Smooth muscle cell of the brain vasculature (primary cell): ENCODE measurements around the gene KRI1.

Source experiments
- DNase-seq: peaks from one replicate; pipeline ENCODE4 v3.0.0-alpha.2; 2012; ENCODE audit warnings: low read depth, low spot score

Gene KRI1

DNA sequence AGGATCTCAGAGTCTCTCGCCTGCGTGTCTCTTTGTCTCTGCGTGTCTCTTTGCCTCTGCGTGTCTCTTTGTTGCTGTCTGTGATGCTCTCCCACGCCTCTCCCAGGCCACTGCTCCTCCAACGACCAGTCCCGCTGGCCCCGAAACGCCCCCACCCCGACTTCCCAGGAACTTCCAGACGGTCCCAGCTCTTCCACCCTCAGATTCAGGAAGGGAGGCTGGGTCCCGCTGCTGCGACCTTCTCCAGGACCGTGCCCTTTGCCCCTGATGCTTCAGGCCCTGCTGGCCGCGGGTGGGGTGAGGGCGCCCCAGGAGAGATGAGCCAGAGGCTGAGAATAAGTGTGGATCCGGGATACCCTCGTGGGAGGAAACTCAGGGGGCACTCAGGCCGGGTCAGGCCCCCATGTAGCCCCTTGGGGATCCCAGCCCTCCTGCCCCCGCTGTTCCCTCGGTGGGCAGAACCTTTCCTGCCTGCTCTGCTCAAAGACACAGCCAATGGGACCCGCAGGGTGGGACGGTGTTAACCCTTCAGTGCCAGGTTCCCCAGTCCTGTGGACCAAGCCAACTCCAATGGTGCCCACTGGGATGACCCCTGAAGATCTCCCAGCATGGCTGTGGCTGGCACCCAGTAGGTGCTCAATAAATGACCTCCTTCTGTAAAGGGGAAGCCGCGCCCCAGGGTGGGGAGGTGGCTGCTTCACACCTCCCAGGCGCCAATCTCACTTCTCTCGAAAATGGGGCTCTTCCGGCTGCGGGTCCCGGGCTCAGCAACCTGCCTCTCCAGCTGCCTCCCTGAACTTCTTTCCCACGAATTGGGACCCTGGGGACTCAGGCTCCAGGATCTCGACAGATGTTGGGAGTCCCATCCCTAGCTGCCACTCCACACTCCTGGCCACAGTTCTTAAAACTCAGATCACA is 47.1 kb downstream of the KRI1 start:
- no peak for DNase-seq

DNA sequence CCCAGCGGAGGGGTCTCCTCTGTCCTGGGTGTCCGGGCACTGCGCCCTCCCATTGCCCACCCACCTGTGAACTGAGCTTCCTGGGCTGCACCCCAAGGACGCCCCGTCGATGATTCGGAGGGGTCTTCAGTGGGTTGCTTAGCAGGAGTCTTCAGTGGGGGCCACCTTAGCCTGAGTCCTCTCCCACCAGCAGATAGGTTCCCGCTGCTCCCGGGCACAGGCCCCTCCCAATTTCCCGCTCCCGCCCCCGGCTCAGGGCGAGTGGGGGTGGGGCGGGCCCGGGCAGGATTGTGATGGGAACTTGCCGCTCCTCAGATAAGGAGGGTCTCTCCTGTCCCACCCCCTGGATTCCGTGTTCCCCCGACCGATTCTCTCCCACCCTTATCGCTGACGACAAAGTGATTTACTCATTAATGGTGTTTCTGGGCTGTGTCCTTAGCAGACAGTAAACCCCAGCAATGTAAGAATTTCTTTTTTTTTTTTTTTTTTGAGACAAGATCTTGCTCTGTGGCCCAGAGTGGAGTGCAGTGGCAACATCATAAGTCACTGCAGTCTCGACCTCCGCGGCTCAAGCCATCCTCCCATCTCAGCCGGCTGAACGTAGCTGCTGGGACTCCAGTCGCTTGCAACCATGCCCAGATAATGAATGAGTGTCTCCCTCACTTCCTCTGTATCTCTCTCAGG is 47.9 kb downstream of the KRI1 start:
- no peak for DNase-seq

DNA sequence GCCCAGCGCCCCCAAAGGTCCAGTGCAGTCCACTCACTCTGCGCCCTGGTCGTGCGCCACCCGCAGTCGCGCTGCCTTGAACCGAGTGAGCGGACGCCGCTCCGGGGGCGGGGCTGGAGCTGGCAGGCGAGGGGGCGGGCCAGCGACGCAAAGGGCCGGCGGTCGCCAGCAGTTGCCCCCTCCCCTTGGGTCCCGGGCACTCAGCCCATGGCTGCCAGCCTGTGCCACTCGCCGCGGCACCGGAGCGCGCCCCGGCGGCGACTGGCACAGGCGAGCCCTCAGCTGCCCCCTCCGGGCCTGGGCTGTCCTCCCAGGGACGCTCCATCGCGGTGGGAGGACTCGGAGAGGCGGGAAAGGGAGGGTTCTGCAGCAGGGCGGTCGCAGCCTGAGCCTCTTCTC is 48.5 kb downstream of the KRI1 start, which contains the start of gene S1PR5:
TSS of gene S1PR5 (minus strand) at position 87 of the 399 bp plus-strand sequence. CDS start 2,436 bp downstream, outside the sequence.
- no peak for DNase-seq

GRCh38 chr19:10516671-10517286 is 49.0 kb downstream of the KRI1 start:
- DNase-seq = no peak

- no peak for DNase-seq
Observed at GRCh38 chr19:10516064-10516385, 49.8 kb downstream of the KRI1 start.

DNA sequence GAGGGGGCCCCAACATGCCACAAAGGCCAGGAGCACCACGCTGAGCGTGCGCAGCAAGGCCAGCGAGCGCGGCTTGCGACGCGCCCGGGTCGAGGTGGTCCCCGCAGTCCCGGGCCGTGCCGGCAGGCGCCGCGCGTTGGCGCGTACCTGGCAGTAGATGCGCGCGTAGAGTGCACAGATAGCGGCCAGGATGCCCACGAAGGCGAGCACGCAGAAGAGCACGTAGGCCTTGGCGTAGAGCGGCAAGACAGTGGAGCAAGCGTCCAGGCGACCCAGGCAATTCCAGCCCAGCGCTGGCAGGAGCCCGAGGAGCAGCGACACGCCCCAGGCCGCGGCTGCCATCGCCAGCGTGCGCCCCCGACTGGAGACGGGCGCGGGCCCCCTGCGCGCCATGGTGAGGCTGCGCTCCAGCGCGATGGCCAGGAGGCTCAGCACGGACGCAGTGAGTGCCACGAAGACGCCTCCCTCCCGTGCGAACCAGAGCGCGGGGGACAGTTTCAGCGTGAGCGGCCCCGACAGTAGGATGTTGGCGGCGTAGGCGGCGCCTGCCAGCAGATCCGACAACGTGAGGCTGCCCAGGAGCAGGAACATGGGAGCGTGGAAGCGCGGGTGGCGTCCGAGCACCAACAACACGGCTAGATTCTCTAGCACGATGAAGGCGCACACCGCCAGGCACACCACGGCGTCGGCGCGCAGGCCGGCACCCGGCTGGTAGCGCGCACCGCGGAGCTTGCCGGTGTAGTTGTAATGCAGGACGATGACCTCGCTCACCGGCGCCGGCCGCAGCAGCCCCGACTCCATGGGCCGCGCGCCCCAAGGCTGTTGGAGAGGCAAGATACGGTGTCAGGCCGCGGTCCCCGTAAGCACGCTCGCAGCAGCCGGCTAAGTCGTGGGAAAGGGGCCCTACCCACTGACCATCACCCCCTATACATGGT is 51.3 kb downstream of the KRI1 start:
- no peak for DNase-seq

- DNase-seq = no peak
Observed at GRCh38 chr19:10513223-10513622, 52.6 kb downstream of the KRI1 start.

GRCh38 chr19:10510301-10510802 is 55.5 kb downstream of the KRI1 start:
- no peak for DNase-seq

DNA sequence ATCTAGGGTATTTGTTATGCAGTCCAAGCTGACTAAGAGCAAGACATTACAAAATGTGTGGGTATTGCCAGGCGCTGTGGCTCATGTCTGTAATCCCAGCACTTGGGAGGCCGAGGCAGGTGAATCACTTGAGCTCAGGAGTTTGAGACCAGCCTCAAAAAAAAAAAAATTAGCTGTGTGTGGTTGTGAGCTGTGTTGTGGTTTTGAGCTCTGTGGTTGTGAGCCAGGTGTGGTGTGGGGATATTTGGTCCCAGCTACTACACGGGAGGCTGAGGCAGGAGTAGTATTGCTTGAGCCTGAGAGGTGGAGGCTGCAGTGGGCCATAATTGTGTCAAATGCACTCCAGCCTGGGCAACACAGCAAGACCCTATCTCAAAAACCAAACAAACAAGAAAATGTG is 57.1 kb downstream of the KRI1 start:
- DNase-seq = no peak

DNA sequence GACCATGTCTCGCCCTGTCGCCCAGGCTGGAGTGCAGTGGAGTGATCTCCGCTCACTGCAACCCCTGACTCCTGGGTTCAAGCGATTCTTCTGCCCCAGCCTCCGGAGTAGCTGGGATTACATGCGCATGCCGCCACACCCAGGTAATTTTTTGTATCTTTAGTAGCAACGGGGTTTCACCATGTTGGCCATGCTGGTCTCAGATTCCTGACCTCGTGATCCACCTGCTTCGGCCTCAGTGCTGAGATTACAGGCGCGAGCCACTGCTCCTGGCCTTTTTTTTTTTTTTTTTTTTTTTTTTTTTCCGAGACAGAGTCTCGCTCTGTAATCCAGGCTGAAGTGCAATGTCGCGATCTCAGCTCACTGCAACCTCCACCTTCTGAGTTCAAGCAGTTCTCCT is 57.8 kb downstream of the KRI1 start:
- DNase-seq = no peak

DNA sequence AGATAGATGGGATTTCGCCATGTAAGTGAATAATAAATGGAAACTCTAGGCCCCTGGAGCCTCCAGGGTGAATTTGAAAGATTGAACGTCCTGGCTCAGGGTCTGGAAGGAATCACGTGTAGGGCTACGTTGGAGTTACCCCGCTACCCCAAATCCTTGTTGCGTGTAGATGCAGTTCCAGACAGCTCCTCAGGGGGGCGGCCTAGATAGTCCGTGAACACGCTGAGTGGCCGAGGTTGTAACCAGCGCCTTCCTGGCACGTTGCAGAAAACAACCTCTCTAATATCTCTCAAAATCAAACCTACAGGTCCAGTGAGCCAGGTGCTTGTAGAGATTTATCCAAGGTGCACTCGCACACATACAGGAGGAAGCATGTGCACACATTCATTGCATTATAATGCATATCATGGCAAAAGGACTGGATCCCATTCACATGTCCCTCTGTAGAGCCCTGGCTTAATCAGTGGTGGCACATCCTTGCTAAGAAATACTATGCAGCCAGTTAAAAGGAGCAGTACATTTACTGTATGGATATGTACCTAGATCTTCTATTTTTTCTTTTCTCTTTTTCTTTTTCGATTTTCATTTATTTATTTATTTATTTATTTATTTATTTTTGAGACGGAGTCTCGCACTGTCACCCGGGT is 60.1 kb downstream of the KRI1 start:
- DNase-seq = peak; percentile 35
